Renal pelvis (tissue), 4 donors: ENCODE data around the gene NOS1. TPM values are rescaled to one million over a fixed set of nuclear protein-coding genes. Genes with fewer than 3 reads are reported as not detected.
"Not testable (repeated sequence)": the region's sequence is repeated elsewhere in the genome, so short reads cannot be mapped to it uniquely, and the experiment has no call there.

Source experiments
- DNase-seq: peaks from one replicate; pipeline ENCODE4 v3.0.0-alpha.2; 2013
- polyA plus RNA-seq, 3 donors: library from polyadenylated mRNA; unstranded; fragments of 120-200 nt; gene quantifications; one replicate each; pipeline ENCODE4 v1.2.1, GENCODE V29; 2013; ENCODE audit not compliant: insufficient read length in 3 of 3

NOS1 gene
- polyA plus RNA-seq, 3 donors, result 0.58 to 0.99 (median 0.71) TPM

DNA sequence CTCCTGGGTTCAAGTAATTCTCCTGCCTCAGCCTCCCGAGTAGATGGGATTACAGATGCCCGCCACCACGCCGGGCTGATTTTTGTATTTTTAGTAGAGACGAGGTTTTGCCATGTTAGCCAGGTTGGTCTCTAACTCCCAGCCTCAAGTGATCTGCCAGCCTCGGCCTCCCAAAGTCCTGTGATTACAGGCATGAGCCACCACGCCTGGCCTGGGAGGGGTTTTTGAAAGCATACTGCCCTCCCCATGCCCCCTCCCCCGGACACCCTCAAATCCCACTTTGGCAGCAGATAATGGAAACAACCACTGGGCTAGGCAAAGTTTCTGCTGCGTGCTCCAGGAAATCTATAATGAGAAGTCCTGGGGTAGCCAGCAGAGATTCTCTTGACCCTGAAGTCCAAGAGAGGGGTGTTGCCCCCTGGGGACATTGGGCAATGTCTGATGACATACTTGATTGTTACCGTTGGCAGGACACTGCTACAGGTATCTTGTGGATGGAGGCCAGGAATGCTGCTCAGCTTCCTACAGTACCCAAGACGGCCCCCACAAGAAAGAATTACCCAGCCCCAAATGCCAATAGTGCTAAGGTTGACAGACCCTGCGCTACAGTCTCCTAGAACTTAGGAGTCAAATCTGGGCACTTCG is 152.5 kb downstream of the NOS1 start:
- no peak for DNase-seq

- no peak for DNase-seq
Observed at GRCh38 chr12:117208206-117208605, 153.2 kb downstream of the NOS1 start.

- no peak for DNase-seq
Observed at GRCh38 chr12:117207675-117208074, 153.8 kb downstream of the NOS1 start.

DNA sequence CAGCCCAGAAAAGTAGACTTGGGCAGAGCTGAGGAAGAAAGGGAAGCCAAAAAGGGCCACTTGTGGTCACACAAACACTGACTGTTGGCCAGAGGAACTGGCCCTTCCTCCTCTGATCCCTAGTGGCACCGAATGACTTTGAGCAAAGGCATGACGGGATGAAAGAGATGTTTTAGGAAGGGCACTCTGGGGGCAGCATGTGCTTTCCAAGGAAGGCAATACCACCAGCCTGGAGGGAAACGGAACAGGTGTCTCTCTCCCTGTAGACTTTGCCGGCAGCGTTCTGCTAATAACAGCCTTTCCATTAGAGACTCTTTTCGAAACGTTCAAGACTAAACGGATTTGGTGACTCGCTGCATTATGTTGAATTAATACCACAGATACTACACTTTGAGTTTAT is 158.9 kb downstream of the NOS1 start:
- DNase-seq, result no peak

GRCh38 chr12:117202033-117202432 is 159.4 kb downstream of the NOS1 start:
- DNase-seq, result no peak

DNA sequence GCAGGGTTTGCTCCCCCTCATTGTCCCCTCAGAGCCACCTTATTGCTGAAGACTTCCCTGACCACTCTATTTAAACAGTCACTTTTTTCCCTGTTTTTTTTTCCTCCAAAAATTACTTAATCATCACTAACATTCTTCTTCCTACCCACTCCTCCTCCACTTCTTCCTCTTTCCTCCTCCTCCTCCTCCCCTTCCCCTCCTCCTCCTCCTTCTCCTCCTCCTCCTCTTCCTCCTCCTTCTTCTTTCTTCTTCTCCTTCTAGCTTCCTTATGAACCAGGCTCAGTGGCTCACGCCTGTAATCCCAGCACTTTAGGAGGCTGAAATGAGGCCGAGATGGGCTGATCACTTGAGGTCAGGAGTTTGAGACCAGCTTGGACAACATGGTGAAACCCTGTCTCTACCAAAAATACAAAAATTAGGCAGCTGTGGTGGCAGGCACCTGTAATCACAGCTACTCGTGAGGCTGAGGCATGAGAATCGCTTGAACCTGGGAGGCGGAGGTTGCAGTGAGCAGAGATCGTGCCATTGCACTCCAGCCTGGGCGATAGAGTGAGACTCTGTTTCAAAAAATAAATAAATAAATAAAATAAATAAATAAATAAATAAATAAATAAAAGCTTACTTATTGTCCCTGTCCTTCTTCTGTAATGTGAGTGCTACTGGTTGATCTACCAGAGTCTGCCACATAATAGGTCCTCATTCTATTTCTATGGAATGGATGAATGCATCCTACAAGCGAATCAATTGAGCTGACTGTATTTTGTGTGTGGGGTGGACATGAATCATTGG is 161.3 kb downstream of the NOS1 start:
- DNase-seq, result not testable (repeated sequence)

DNA sequence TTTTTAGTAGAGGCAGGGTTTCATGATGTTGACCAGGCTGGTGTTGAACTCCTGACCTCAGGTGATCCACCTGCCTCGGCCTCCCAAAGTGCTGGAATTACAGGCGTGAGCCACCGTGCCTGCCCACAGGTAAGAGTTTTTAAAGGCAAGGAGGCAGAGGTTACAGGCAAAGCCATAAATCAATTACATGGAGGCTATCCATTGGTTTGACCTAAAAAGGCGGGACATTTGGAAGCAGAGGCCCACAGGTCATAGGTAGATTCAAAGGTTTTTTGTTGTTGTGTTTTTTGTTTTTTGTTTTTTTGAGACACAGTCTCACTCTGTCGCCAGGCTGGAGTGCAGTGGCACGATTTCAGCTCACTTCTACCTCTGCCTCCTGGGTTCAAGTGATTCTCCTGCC is 165.1 kb downstream of the NOS1 start:
- not testable (repeated sequence) for DNase-seq

DNA sequence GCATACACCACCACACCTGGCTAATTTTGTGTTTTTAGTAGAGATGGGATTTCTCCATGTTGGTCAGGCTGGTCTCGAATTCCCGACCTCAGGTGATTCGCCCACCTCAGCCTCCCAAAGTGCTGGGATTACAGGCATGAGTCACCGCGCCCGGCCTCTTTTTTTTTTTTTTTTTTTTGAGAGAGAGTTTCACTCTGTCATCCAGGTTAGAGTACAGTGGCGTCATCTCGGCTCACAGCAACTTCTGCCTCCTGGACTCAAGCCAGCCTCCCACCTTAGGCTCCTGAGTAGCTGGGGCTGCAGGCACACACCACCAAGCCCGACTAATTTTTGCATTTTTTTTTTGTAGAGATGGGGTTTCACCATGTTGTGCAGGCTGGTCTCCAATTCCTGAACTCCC is 166.4 kb downstream of the NOS1 start:
- DNase-seq, result not testable (repeated sequence)

DNA sequence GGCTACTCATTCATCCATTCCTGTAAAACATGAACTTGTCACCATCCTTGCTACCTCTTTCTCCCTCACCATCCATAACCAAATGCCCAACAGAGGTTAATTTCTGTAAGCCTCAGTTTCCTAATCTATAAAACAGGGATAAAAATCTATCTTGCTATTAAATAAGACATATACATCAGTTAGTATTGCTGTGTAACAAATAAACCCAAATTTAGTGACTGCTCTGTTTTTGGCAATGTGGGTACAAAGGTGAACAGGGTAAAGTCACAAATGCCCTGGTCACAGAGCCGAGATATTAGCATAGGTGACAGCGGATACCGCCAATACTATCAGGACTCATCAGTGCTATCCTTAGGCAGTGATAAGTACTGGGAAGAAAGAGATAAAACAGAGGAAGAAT is 167.5 kb downstream of the NOS1 start:
- DNase-seq, result no peak

DNA sequence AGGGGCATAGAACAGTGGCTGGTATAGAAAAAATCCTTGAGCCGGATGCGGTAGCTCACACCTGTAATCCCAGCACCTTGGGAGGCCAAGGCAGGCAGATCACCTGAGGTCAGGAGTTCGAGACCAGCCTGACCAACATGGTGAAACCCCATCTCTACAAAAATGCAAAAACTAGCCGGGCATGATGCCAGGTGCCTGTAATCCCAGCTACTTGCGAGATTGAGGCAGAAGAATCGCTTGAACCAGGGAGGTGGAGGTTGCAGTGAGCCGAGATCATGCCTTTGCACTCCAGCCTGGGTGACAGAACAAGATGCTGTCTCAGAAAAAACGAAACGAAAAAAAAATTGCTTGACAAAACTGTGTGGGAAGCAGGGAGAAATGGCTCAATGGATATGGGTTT is 168.8 kb downstream of the NOS1 start:
- DNase-seq, result not testable (repeated sequence)

- no peak for DNase-seq
Observed at GRCh38 chr12:117192057-117192456, 169.4 kb downstream of the NOS1 start.

- DNase-seq, result peak; percentile 89
Observed at GRCh38 chr12:117190210-117190781, 171.1 kb downstream of the NOS1 start, which contains the start of gene FBXO21. FBXO21 (minus strand) TSS chr12:117190470; CDS start chr12:117190456, 14 bp downstream.

- no peak for DNase-seq
Observed at GRCh38 chr12:117189725-117190209, 171.7 kb downstream of the NOS1 start.

GRCh38 chr12:117188961-117189724 is 172.3 kb downstream of the NOS1 start:
- no peak for DNase-seq

DNA sequence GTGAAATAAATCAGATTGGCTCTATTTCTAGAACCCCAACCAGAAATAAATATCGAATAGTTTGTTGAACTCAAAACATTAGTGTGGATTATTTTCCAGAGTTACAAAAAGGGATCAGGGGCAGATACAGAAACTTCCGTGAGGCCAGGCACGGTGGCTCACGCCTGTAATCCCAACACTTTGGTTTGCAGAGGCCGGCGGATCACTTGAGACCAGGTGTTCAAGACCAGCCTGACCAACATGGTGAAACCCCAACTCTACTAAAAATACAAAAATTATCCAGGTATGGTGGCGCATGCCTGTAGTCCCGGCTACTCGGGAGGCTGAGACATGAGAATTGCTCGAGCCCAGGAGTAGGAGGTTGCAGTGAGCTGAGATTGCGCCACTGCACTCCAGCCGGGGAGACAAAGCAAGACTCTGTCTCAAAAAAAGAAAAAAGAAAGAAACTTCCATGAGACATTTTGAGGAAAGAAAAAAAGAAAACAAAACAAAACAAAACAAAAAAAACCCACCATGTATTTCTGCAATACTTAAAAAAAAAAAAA is 173.2 kb downstream of the NOS1 start:
- no peak for DNase-seq

DNA sequence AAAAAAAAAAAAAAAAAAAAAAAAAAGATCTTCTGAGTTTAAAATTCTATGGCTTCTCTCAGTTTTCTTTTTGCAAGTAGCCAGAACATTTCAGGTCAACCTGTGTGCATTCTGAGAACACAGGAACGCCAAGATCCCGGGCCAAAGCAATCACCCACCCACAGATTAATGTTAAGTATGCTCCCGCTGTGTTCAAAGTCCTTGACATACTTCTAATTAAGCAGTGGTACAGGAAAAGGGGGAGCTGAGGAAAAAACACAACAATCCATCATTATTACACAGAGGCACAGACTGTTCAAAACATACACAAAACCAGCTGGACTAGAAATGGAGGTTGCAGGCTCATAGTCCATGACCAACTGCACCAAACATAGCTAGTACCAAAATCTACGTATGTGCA is 174.0 kb downstream of the NOS1 start:
- no peak for DNase-seq

DNA sequence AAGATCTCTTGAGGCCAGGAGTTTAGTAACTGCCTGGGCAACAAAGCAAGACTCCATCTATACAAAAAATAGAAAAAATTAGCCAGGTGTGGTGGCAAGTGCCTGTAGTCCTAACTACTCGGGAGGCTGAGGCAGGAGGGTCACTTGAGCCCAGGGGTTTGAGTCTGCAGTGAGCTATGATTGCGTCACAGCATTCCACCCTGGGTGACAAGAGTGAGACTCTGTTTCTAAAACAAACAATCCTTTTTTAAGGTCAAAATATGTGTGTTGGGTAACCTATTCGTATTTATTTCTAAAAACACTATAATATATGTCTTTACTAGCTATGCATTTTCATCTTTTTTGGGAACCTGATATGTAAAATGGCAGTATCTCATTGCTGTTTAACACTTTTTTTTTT is 178.6 kb downstream of the NOS1 start:
- DNase-seq, result no peak

- DNase-seq, result not testable (repeated sequence)
Observed at GRCh38 chr12:117181468-117181843, 180.0 kb downstream of the NOS1 start.

GRCh38 chr12:117180758-117181467 is 180.5 kb downstream of the NOS1 start:
- DNase-seq, result no peak

DNA sequence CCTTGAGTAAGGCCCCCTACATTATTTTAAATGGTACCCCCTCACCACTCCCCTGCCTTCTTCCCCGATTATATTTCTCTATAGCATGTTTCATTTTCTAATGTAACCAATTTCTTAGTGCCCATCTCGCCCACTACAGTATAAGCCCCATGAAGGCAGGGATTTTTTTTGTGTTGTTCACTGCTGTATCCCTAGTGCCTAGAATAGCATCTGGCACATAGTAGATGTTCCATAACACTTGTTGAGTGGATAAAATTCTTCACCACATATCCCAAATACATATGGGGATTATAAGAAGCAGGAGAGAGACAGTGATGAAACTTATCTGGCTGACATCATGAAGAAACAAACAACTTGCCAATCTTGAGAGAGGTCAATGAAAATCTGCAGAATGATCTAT is 182.7 kb downstream of the NOS1 start:
- DNase-seq, result no peak

GRCh38 chr12:117178301-117178700 is 183.1 kb downstream of the NOS1 start:
- DNase-seq, result no peak
